HCT116 (cell line): ENCODE measurements around the gene FIBP. TPM values are rescaled to one million over a fixed set of nuclear protein-coding genes. Genes with fewer than 3 reads are reported as not detected.

Experiments
- ATAC-seq: fragments of 200-7000 bp; cut with Tn5 transposase; 2 replicates; pipeline ENCODE4 v1.9.1; 2020; ENCODE audit warnings: mild to moderate bottlenecking, moderate library complexity
- BruUV-seq: library from RNA; stranded (reverse); fragments of 400-500 nt; replicated peaks from 2 replicates; lab custom pipeline; 2021; lab: Mats Ljungman, UMichigan
- CTCF ChIA-PET: fragments of 300-600 bp; sonication (Branson Sonifier 250); formaldehyde crosslinking; loops from one replicate; lab custom pipeline; 2021; ENCODE audit warnings: antibody characterized with exemption; lab: Charles Lee
- POLR2A ChIA-PET: fragments of 300-600, 350-600 bp; sonication (Branson Sonifier 250); formaldehyde crosslinking; loops from one replicate; lab custom pipeline; 2021; ENCODE audit warnings: antibody characterized with exemption; lab: Charles Lee
- RAD21 ChIA-PET, 2 experiments: fragments of 300-600 bp; sonication (Branson Sonifier 250); formaldehyde crosslinking; loops; one replicate each; lab custom pipeline; 2023; ENCODE audit warnings: low total read pairs in 2 of 2; ENCODE audit not compliant: uncharacterized antibody in 2 of 2, unreplicated experiment in 2 of 2, low non-redundant PET in 1 of 2; lab: Charles Lee
- DNase-seq: peaks from one replicate; pipeline ENCODE4 v3.0.0-alpha.2; 2010; ENCODE audit warnings: low read depth, low spot score
- H2AFZ ChIP-seq: fragments of 200-600 bp; shearing (Covaris generic), sonication (generic); 2 replicates; pipeline ENCODE4 v1.6.1; 2017; ENCODE audit warnings: low read depth, mixed run types, mixed read lengths, antibody characterized with exemption, low read length; ENCODE audit not compliant: poor library complexity, severe bottlenecking
- H3K27ac ChIP-seq: 2 replicates; pipeline ENCODE4 v1.5.1; 2012; ENCODE audit warnings: low read depth, low read length
- H3K27me3 ChIP-seq: fragments of 200-600 bp; sonication (generic); 2 replicates; pipeline ENCODE4 v1.6.1; 2016; ENCODE audit warnings: mixed run types, low read length, mixed read lengths; ENCODE audit not compliant: insufficient read depth
- H3K36me3 ChIP-seq, 2 experiments: fragments of 200-500 bp in 1 of 2; fragments of 200-600 bp in 1 of 2; sonication (Bioruptor generic) in 1 of 2; sonication (generic) in 1 of 2; 2 replicates each; pipeline versions ENCODE4 v1.5.1 to v1.6.1; 2014 to 2016; ENCODE audit warnings: low read length in 2 of 2, inconsistent platforms in 1 of 2, mixed read lengths in 1 of 2, mixed run types in 1 of 2; ENCODE audit not compliant: insufficient read depth in 2 of 2, control insufficient read depth in 1 of 2
- H3K4me1 ChIP-seq, 2 experiments: fragments of 200-600 bp in 1 of 2; sonication (generic) in 1 of 2; 2 replicates each; pipeline versions ENCODE4 v1.5.1 to v1.6.1; 2012 to 2017; ENCODE audit warnings: low read length in 2 of 2, inconsistent platforms in 1 of 2, mild to moderate bottlenecking in 1 of 2, mixed read lengths in 1 of 2, mixed run types in 1 of 2, moderate library complexity in 1 of 2; ENCODE audit not compliant: insufficient read depth in 2 of 2, control insufficient read depth in 1 of 2
- H3K4me2 ChIP-seq: fragments of 200-600 bp; sonication (generic); 2 replicates; pipeline ENCODE4 v1.6.1; 2017; ENCODE audit warnings: mixed run types, low read length, mixed read lengths
- H3K4me3 ChIP-seq, 2 experiments: fragments of 200-600 bp in 1 of 2; sonication (generic) in 1 of 2; replicated peaks in 1 of 2; 2 replicates each; pipeline ENCODE4 v1.5.1; 2011 to 2016; ENCODE audit warnings: low read length in 2 of 2, control low read depth in 1 of 2, low read depth in 1 of 2, mild to moderate bottlenecking in 1 of 2, mixed read lengths in 1 of 2, mixed run types in 1 of 2
- H3K79me2 ChIP-seq: fragments of 200-600 bp; sonication (generic); 2 replicates; pipeline ENCODE4 v1.6.1; 2017; ENCODE audit warnings: mild to moderate bottlenecking, mixed run types, low read length, moderate library complexity, mixed read lengths; ENCODE audit not compliant: insufficient read depth
- H3K9ac ChIP-seq: fragments of 200-600 bp; sonication (generic); 2 replicates; pipeline ENCODE4 v1.6.1; 2016; ENCODE audit warnings: low read length, mixed read lengths
- H3K9me2 ChIP-seq: fragments of 200-600 bp; sonication (generic), shearing (Covaris generic); 2 replicates; pipeline ENCODE4 v1.6.1; 2017; ENCODE audit warnings: mixed run types, mild to moderate bottlenecking, moderate library complexity; ENCODE audit not compliant: insufficient read depth
- H3K9me3 ChIP-seq, 2 experiments: fragments of 200-500 bp in 1 of 2; fragments of 200-600 bp in 1 of 2; sonication (Bioruptor generic) in 1 of 2; sonication (generic) in 1 of 2; 2 replicates each; pipeline ENCODE4 v1.6.1; 2014 to 2017; ENCODE audit warnings: low read length in 2 of 2, mixed read lengths in 2 of 2, inconsistent platforms in 1 of 2, low read depth in 1 of 2, mild to moderate bottlenecking in 1 of 2, mixed run types in 1 of 2, moderate library complexity in 1 of 2; ENCODE audit not compliant: control insufficient read depth in 1 of 2, insufficient read depth in 1 of 2
- H4K20me1 ChIP-seq: fragments of 200-600 bp; sonication (generic), shearing (Covaris generic); 2 replicates; pipeline ENCODE4 v1.6.1; 2017; ENCODE audit warnings: mixed run types, mild to moderate bottlenecking, moderate library complexity; ENCODE audit not compliant: insufficient read depth
- CEBPB ChIP-seq: IDR thresholded peaks from 2 replicates; pipeline ENCODE4 v1.6.1; 2012; ENCODE audit warnings: low read depth
- FOSL1 ChIP-seq: IDR thresholded peaks from 2 replicates; pipeline ENCODE4 v1.6.1; 2012; ENCODE audit warnings: low read depth
- POLR2A ChIP-seq: IDR thresholded peaks from 2 replicates; pipeline ENCODE4 v1.7.0; 2011; ENCODE audit warnings: borderline replicate concordance; ENCODE audit not compliant: insufficient read depth, insufficient read length; ENCODE audit errors: extremely low read depth
- POLR2AphosphoS5 ChIP-seq: IDR thresholded peaks from 2 replicates; pipeline ENCODE4 v1.6.1; 2011; ENCODE audit warnings: mild to moderate bottlenecking, low read depth, low read length, moderate library complexity
- SRF ChIP-seq: IDR thresholded peaks from 2 replicates; pipeline ENCODE4 v1.6.1; 2012; ENCODE audit warnings: low read depth
- TCF7L2 ChIP-seq: IDR thresholded peaks from 2 replicates; pipeline ENCODE4 v1.7.0; 2011; ENCODE audit warnings: borderline replicate concordance, inconsistent platforms; ENCODE audit not compliant: insufficient read depth, insufficient read length; ENCODE audit errors: extremely low read depth
- ZFX ChIP-seq: fragments of 450-650 bp; IDR thresholded peaks from 2 replicates; pipeline ENCODE4 v1.6.1; 2017
- ZNF274 ChIP-seq: fragments of 200-500 bp; sonication (Bioruptor generic); IDR thresholded peaks from 2 replicates; pipeline ENCODE4 v1.6.1; 2014; ENCODE audit warnings: mild to moderate bottlenecking, low read depth, low read length, inconsistent platforms
- intact Hi-C: fragments of 100-400 bp; cut with micrococcal nuclease; formaldehyde crosslinking; loops from 2 replicates; pipeline ENCODE4 v1.10.0; 2022
- total RNA-seq: library from RNA; stranded (reverse); gene quantifications from one replicate; pipeline ENCODE4 v1.2.1, GENCODE V29; 2021; ENCODE audit not compliant: unreplicated experiment
- TF ChIP-seq, protein P1 (sequence below): IDR thresholded peaks from 2 replicates; pipeline ENCODE4 v1.6.1; 2011; ENCODE audit warnings: mild to moderate bottlenecking, low read length, moderate library complexity; ENCODE audit not compliant: insufficient replicate concordance; ENCODE audit errors: extremely low read depth

Gene FIBP
- total RNA-seq, 1 experiment from 2014 or later, result 96.0 TPM

DNA sequence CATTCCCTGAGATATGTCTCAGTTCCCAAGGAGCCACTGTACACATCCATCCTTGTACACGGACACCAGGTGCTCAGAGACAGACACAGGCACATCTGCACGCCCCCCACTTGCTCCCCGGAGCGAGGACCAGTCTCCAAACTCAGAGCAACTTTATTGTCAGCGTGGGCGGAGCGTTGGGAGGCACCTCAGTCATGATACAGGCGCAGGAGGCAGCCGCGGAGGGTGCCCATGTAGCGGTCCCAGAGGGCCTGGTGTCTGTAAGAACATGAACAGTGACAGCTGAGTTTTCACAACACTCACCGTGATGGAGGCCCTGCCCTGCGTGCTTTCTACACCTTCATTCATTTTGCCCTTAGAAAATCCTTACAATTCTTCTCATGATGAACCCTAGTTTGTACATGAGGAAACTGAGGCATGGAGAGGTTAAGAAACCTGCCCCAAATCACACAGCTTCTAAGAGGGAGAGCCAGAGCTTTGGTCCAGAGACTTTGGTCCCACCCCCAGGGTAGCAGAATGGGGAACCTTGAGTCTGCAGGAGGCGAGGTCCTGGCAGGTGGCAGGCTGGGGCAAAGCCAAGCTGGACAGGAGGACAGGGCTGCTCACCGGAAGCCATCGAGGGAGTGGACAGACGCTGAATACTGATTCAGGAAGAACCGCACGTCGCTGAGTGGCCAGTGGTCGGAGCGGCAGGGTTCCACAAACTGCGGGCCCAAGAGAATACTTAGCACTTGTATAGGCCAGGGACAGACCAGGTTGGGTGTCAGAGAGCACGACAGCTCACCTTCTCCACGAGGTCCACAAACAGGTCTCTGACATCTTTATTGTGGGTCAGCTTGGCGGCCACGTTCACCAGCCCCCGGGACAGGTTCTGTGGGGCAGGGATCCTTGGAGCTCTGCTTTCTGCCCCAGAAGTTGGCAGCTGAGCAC, 4.2 kb downstream of the FIBP start:
- RAD21 ChIA-PET, result interaction anchor here in 1 of 2 experiments (0.6 to 1.3 kb wide), 2 partner anchors 105 to 172 kb away, joined by 3 to 4 read pairs; partner anchors contain the start of gene KAT5
- Histone ChIP-seq H3K36me3 (peaks cover 14 to 50% of the 10 kb centered on the region in 2 experiments), H3K4me3 (no peak overlapping the region), H3K4me2 (peak overlapping the region; percentile 14; the same call in 1 of the 2 replicates)
- no peak for TF ChIP-seq ZNF274
- TF ChIP-seq FOSL1, result no peak
- no peak for TF ChIP-seq POLR2AphosphoS5
- TF ChIP-seq, protein P1, sequence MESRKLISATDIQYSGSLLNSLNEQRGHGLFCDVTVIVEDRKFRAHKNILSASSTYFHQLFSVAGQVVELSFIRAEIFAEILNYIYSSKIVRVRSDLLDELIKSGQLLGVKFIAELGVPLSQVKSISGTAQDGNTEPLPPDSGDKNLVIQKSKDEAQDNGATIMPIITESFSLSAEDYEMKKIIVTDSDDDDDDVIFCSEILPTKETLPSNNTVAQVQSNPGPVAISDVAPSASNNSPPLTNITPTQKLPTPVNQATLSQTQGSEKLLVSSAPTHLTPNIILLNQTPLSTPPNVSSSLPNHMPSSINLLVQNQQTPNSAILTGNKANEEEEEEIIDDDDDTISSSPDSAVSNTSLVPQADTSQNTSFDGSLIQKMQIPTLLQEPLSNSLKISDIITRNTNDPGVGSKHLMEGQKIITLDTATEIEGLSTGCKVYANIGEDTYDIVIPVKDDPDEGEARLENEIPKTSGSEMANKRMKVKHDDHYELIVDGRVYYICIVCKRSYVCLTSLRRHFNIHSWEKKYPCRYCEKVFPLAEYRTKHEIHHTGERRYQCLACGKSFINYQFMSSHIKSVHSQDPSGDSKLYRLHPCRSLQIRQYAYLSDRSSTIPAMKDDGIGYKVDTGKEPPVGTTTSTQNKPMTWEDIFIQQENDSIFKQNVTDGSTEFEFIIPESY, result no peak
- TF ChIP-seq TCF7L2, result no peak
- no peak for TF ChIP-seq CEBPB
- TF ChIP-seq ZFX, result no peak
- TF ChIP-seq POLR2A, result no peak
- TF ChIP-seq SRF, result no peak
- TF ChIP-seq, all 23 proteins: peak for 0
- H3K9me3 ChIP-seq, result no peaks in the 10 kb centered on the region
- ChIA-PET CTCF (interaction anchor here (1.0 to 3.1 kb wide), 24 partner anchors 10 to 269 kb away, joined by 3 to 38 read pairs (median 5); partner anchors contain the start of genes AP5B1, FOSL1, KAT5 and MUS81), POLR2A (interaction anchor here (0.8 to 1.6 kb wide), 8 partner anchors 10 to 173 kb away, joined by 3 to 9 read pairs (median 4); partner anchors contain the start of genes CFL1 and KAT5)
- ATAC-seq (no peak), DNase-seq (no peak)
- H3K27ac ChIP-seq, result no peak overlapping the region; the same call in 1 of the 2 replicates
- BruUV-seq, result no TSS peak
- intact Hi-C loops, result loop anchor here (1.0 kb wide), 2 partner anchors 105 to 173 kb away; no protein-coding TSS in a partner anchor
- H2AFZ ChIP-seq, result no peak overlapping the region
- H3K9ac ChIP-seq, result no peak overlapping the region
- H3K27me3 ChIP-seq, result no peaks in the 10 kb centered on the region
- no peaks in the 10 kb centered on the region for H4K20me1 ChIP-seq
- peaks cover 39% of the 10 kb centered on the region for H3K79me2 ChIP-seq
- peaks cover 7 to 32% of the 10 kb centered on the region in 2 experiments for H3K4me1 ChIP-seq
- H3K9me2 ChIP-seq, result no peaks in the 10 kb centered on the region
